K562 (cell line): ENCODE results near the gene PCED1B. TPM values are rescaled to one million over a fixed set of nuclear protein-coding genes. Genes with fewer than 3 reads are reported as not detected.

Experiments used
- ATAC-seq: fragments of 200-7000 bp; cut with Tn5 transposase; 3 replicates; pipeline ENCODE4 v1.9.1; 2020; ENCODE audit warnings: moderate library complexity
- Bru-seq: library from RNA; stranded (reverse); fragments of 400-500 nt; gene quantifications from one replicate; lab custom pipeline; 2021; lab: Mats Ljungman, UMichigan
- BruChase-seq, 2 experiments: library from RNA; stranded (reverse); fragments of 400-500 nt; gene quantifications; one replicate each; lab custom pipeline; 2021; lab: Mats Ljungman, UMichigan
- BruUV-seq: library from RNA; stranded (reverse); fragments of 400-500 nt; replicated peaks from 2 replicates; lab custom pipeline; 2021; lab: Mats Ljungman, UMichigan
- CTCF ChIA-PET: fragments of 300-600 bp; formaldehyde crosslinking; extraction: SDS; loops from one replicate; lab custom pipeline; 2021; ENCODE audit warnings: low intra/inter-chr PET ratio; lab: Yijun Ruan, JAX
- POLR2A ChIA-PET: fragments of 300-600, 350-650 bp; sonication (Branson Sonifier 250); formaldehyde crosslinking; extraction: SDS; loops from one replicate; lab custom pipeline; 2021; ENCODE audit warnings: antibody characterized with exemption, inconsistent platforms; lab: Yijun Ruan, JAX
- DNase-seq, 4 experiments: peaks; one replicate each; pipeline versions ENCODE4 v3.0.0 to v3.0.0-alpha.2; 2011 to 2018; ENCODE audit warnings: low spot score in 3 of 4, mixed read lengths in 3 of 4; ENCODE audit errors: extremely low read depth in 1 of 4
- FAIRE-seq: peaks from 2 replicates; lab custom pipeline; 2011; peaks lifted over from hg19 to GRCh38; lab: Jason Lieb, UNC
- H2AFZ ChIP-seq: 2 replicates; pipeline ENCODE4 v1.6.0; 2011; ENCODE audit warnings: low read depth, low read length, control low read depth, inconsistent platforms
- H3K27ac ChIP-seq: fragments of 200-600 bp; 3 replicates; pipeline ENCODE4 v1.8.0; 2011; ENCODE audit warnings: low read depth, mild to moderate bottlenecking, control low read depth, inconsistent platforms, low read length, moderate library complexity, mixed read lengths; ENCODE audit errors: extremely low read depth
- H3K27me3 ChIP-seq, 2 experiments: fragments of 300-600 bp in 1 of 2; 2 replicates in 1 of 2; 3 replicates in 1 of 2; pipeline versions ENCODE4 v1.6.0 to v1.8.0; 2011; ENCODE audit warnings: inconsistent platforms in 2 of 2, low read length in 2 of 2, mild to moderate bottlenecking in 1 of 2, mixed read lengths in 1 of 2, moderate library complexity in 1 of 2; ENCODE audit not compliant: control insufficient read depth in 2 of 2, insufficient read depth in 2 of 2
- H3K36me3 ChIP-seq: fragments of 300-600 bp; 3 replicates; pipeline ENCODE4 v1.8.0; 2011; ENCODE audit warnings: mild to moderate bottlenecking, low read length, inconsistent platforms; ENCODE audit not compliant: control insufficient read depth, insufficient read depth
- H3K4me1 ChIP-seq, 2 experiments: fragments of 200-600 bp in 1 of 2; replicated peaks in 1 of 2; 2 replicates in 1 of 2; 3 replicates in 1 of 2; pipeline versions ENCODE4 v1.5.1 to v1.8.0; 2011; ENCODE audit warnings: inconsistent platforms in 2 of 2, low read length in 2 of 2, mild to moderate bottlenecking in 1 of 2, mixed read lengths in 1 of 2, moderate library complexity in 1 of 2; ENCODE audit not compliant: control insufficient read depth in 2 of 2, insufficient read depth in 2 of 2
- H3K4me2 ChIP-seq: 2 replicates; pipeline ENCODE4 v1.6.1; 2011; ENCODE audit warnings: low read length, control low read depth, inconsistent platforms, mixed read lengths; ENCODE audit not compliant: insufficient read depth
- H3K4me3 ChIP-seq: fragments of 200-600 bp; sonication (generic), shearing (Covaris generic); 2 replicates; pipeline ENCODE4 v1.5.1; 2016; ENCODE audit warnings: control low read depth, inconsistent platforms
- H3K79me2 ChIP-seq: fragments of 200-600 bp; 3 replicates; pipeline ENCODE4 v1.8.0; 2011; ENCODE audit warnings: low read length, inconsistent platforms; ENCODE audit not compliant: control insufficient read depth, insufficient read depth
- H3K9ac ChIP-seq, 2 experiments: 2 replicates each; pipeline versions ENCODE4 v1.6.0 to v1.6.1; 2011; ENCODE audit warnings: low read depth in 2 of 2, low read length in 2 of 2, control low read depth in 1 of 2, inconsistent platforms in 1 of 2, mild to moderate bottlenecking in 1 of 2, mixed read lengths in 1 of 2; ENCODE audit not compliant: insufficient read depth in 1 of 2
- H3K9me1 ChIP-seq: one replicate; pipeline ENCODE4 v1.6.0; 2011; ENCODE audit warnings: inconsistent platforms, mild to moderate bottlenecking, low read length, moderate library complexity; ENCODE audit not compliant: control insufficient read depth, insufficient read depth
- H3K9me3 ChIP-seq: replicated peaks from 2 replicates; pipeline ENCODE4 v1.5.1; 2011; ENCODE audit warnings: low read depth, low read length, inconsistent platforms; ENCODE audit not compliant: control insufficient read depth, insufficient read depth
- H4K20me1 ChIP-seq: replicated peaks from 2 replicates; pipeline ENCODE4 v1.6.1; 2011; ENCODE audit warnings: low read length, inconsistent platforms, mixed read lengths; ENCODE audit not compliant: control insufficient read depth, insufficient read depth
- BRCA1 ChIP-seq, 2 experiments: fragments of 450-650 bp in 1 of 2; sonication (generic) in 1 of 2; formaldehyde crosslinking in 1 of 2; IDR thresholded peaks; 2 replicates each; pipeline versions ENCODE4 v1.5.0 to v1.6.1; 2017 to 2020; ENCODE audit warnings: mild to moderate bottlenecking in 1 of 2, missing genetic modification reagents in 1 of 2
- BRD9 ChIP-seq: fragments of 450-650 bp; IDR thresholded peaks from 2 replicates; pipeline ENCODE4 v1.6.1; 2018; ENCODE audit warnings: low read depth; ENCODE audit not compliant: partially characterized antibody
- CTBP1 ChIP-seq: fragments of 450-650 bp; IDR thresholded peaks from 2 replicates; pipeline ENCODE4 v1.6.1; 2016; ENCODE audit warnings: borderline replicate concordance
- EGR1 ChIP-seq: fragments of 450-650 bp; conservative IDR thresholded peaks from 2 replicates; pipeline ENCODE4 v1.6.1; 2017; ENCODE audit warnings: mild to moderate bottlenecking
- HDAC1 ChIP-seq, 2 experiments: fragments of 450-650 bp; IDR thresholded peaks; 2 replicates each; pipeline ENCODE4 v1.6.1; 2016 to 2017; ENCODE audit warnings: inconsistent platforms in 1 of 2, mild to moderate bottlenecking in 1 of 2, moderate library complexity in 1 of 2
- MEIS2 ChIP-seq: fragments of 450-650 bp; IDR thresholded peaks from 2 replicates; pipeline ENCODE4 v1.6.1; 2014; ENCODE audit warnings: mild to moderate bottlenecking; ENCODE audit not compliant: partially characterized antibody
- ZC3H4 ChIP-seq: sonication (generic); formaldehyde crosslinking; IDR thresholded peaks from 2 replicates; pipeline ENCODE4 v1.9.0; 2021; ENCODE audit warnings: missing genetic modification reagents, borderline replicate concordance
- WGBS: fragments of 100-300 bp; shearing (Covaris generic); methylation state at CpG from one replicate; pipeline ENCODE4 v1.1.6; 2016; ENCODE audit warnings: low coverage, mixed read lengths; ENCODE audit not compliant: insufficient coverage; ENCODE audit errors: missing lambda C conversion rate; 5-methylcytosine and 5-hydroxymethylcytosine counted together
- in situ Hi-C: fragments of 300-500 bp; cut with MboI; formaldehyde crosslinking; loops from 4 replicates; pipeline ENCODE4 v1.15.0; 2018; ENCODE audit warnings: inconsistent platforms, mixed read lengths
- intact Hi-C: fragments of 100-400 bp; cut with micrococcal nuclease; formaldehyde crosslinking; loops from 2 replicates; pipeline ENCODE4 v1.14.2; 2022
- long read RNA-seq, 3 experiments: library from polyadenylated mRNA in 2 of 3; library from RNA in 1 of 3; unstranded in 2 of 3; stranded (forward) in 1 of 3; transcript quantifications; one replicate each; pipeline ENCODE4 v2.0.0, GENCODE V29; 2019 to 2022
- polyA minus RNA-seq, 3 experiments: library from RNA; depleted of rRNA, polyadenylated mRNA; stranded (reverse); fragments of >200 nt; gene quantifications; 2 replicates each; pipeline ENCODE4 v1.2.3, GENCODE V29; 2011
- polyA plus RNA-seq, 8 experiments: library from polyadenylated mRNA; depleted of rRNA in 4 of 8; stranded (reverse) in 5 of 8; unstranded in 3 of 8; fragments of >200 nt; fragmentation: Nextera tagmentation in 2 of 8; fragmentation: Illumina TruSeq in 1 of 8; extraction: Ambion mirVana in 2 of 8; extraction: Trizol in 1 of 8; gene quantifications; 2 replicates each; pipeline versions ENCODE4 v1.2.1 to v1.2.3, GENCODE V29; 2011 to 2014; ENCODE audit warnings: inconsistent platforms in 1 of 8, missing spikeins in 1 of 8
- total RNA-seq, 7 experiments: library from RNA; depleted of rRNA in 6 of 7; stranded (reverse); fragments of >200 nt in 6 of 7; fragmentation: Illumina TruSeq in 2 of 7; extraction: Trizol in 2 of 7; gene quantifications; 2 replicates each; pipeline versions ENCODE4 v1.2.1 to v1.2.3, GENCODE V29; 2011 to 2021; ENCODE audit warnings: low replicate concordance in 1 of 7
- TF ChIP-seq, protein P1 (sequence below), 2 experiments: fragments of 450-650 bp; IDR thresholded peaks; 2 replicates each; pipeline ENCODE4 v1.6.1; 2018; ENCODE audit warnings: mild to moderate bottlenecking in 2 of 2, low read depth in 1 of 2; ENCODE audit not compliant: partially characterized antibody in 2 of 2

The PCED1B gene, protein sequence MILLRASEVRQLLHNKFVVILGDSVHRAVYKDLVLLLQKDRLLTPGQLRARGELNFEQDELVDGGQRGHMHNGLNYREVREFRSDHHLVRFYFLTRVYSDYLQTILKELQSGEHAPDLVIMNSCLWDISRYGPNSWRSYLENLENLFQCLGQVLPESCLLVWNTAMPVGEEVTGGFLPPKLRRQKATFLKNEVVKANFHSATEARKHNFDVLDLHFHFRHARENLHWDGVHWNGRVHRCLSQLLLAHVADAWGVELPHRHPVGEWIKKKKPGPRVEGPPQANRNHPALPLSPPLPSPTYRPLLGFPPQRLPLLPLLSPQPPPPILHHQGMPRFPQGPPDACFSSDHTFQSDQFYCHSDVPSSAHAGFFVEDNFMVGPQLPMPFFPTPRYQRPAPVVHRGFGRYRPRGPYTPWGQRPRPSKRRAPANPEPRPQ
- total RNA-seq (2011; cell fraction: chromatin; rRNA removed; ENCODE audit: low replicate concordance): 2.8 and 3.6 TPM in 2 replicates
- 2.3 and 3.0 TPM in 2 replicates for total RNA-seq (2011; cell fraction: nucleolus; rRNA removed)
- 2.9 and 4.0 TPM in 2 replicates for total RNA-seq (2011; cell fraction: nucleoplasm; rRNA removed)
- 1.6 and 4.4 TPM in 2 replicates for total RNA-seq (2014; rRNA removed)
- 2.5 and 2.7 TPM in 2 replicates for total RNA-seq (2014; rRNA removed; fragmentation: Illumina TruSeq; extraction: Trizol)
- total RNA-seq (2015; rRNA removed; fragmentation: Illumina TruSeq; extraction: Trizol): 4.7 and 6.1 TPM in 2 replicates
- 7.2 and 7.4 TPM in 2 replicates for total RNA-seq (2021)
- polyA plus RNA-seq (2011; rRNA removed): 0.35 and 1.2 TPM in 2 replicates
- 0.13 and 3.5 TPM in 2 replicates for polyA plus RNA-seq (2011; cell fraction: cytosol; rRNA removed)
- polyA plus RNA-seq (2011; cell fraction: nucleus; rRNA removed): 0.24 and 3.2 TPM in 2 replicates
- 21.8 and 40.0 TPM in 2 replicates for polyA plus RNA-seq (2012)
- polyA plus RNA-seq (2014; fragmentation: Illumina TruSeq; extraction: Trizol): 9.3 and 9.6 TPM in 2 replicates
- 1 to 10 TPM; 1.2 to 1.5 TPM for polyA plus RNA-seq (2014; fragmentation: Nextera tagmentation; extraction: Ambion mirVana)
- polyA plus RNA-seq (2014; rRNA removed): 6.6 and 8.6 TPM in 2 replicates
- 0.09 and 1.3 TPM in 2 replicates for polyA minus RNA-seq (2011; rRNA and poly(A)+ RNA removed)
- 1.1 TPM in 1 of 2 replicates, not detected in the other for polyA minus RNA-seq (2011; cell fraction: cytosol; rRNA and poly(A)+ RNA removed)
- polyA minus RNA-seq (2011; cell fraction: nucleus; rRNA and poly(A)+ RNA removed): 0.54 TPM in 1 of 2 replicates, not detected in the other
- percentile 49 among the genes with signal in this experiment for Bru-seq, nascent RNA
- BruChase-seq, experiment 1, labeled RNA remaining after a 2-hour chase: percentile 50 among the genes with signal in this experiment
- percentile 49 among the genes with signal in this experiment for BruChase-seq, experiment 2, labeled RNA remaining after a 6-hour chase
- long read RNA-seq, experiment 1, partial matches to known transcripts: 0 of 3 reads
- long read RNA-seq, experiment 1, other reads (novel, unspliced or antisense): 3 of 3 reads
- long read RNA-seq, experiment 2, partial matches to known transcripts: 0 of 2 reads
- long read RNA-seq, experiment 2, other reads (novel, unspliced or antisense): 1 of 2 reads
- long read RNA-seq, experiment 3, partial matches to known transcripts: 0 of 1 reads
- long read RNA-seq, experiment 3, other reads (novel, unspliced or antisense): 0 of 1 reads

DNA sequence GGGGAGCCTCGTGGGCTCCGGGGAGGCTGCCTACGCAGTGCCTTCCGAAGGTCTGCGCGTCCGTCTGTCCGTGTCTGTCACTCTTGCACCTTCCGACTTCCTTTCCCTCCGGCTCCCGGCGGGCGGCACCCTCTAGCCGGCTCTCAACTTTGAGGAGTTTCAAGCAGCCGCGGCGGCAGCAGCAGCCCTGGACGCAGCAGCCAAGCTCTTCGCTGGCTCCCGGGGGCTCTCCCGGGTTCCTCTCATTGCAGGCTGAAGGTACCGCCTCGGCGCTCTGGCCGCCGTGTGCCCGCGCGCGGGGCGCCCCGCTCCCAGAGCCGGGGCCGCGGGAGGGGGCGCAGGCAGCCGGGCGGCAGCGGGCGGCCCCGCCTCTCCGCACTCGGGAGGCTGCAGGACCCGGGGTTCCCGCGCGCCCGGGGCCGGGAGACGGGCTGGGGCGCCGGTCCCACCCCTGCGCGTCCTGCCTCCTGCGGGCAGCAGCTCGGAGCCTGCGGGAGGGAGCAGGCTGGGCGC lies at the start of gene PCED1B, which contains the start of gene AMIGO2:
Gene PCED1B (plus strand): TSS at position 154 of the 513 bp plus-strand sequence. CDS start 155,443 bp downstream, outside the sequence.
Gene AMIGO2 (minus strand): TSS at position 492 of the 513 bp plus-strand sequence. CDS start 957 bp downstream, outside the sequence.
- Histone ChIP-seq H3K4me3 (peak within 1 kb of the TSS; percentile 53), H3K4me2 (peak within 1 kb of the TSS; percentile 87), H3K9ac (peak within 1 kb of the TSS; percentile 58 to 92), H3K9me1 (no peaks in the 10 kb centered on the region), H3K27ac (peak within 1 kb of the TSS; percentile 54), H3K79me2 (no peaks in the 10 kb centered on the region; the same call in 2 of the 3 replicates), H3K36me3 (no peaks in the 10 kb centered on the region), H3K27me3 (no peaks in the 10 kb centered on the region; a peak in 1 of 5 replicates), H4K20me1 (no peaks in the 10 kb centered on the region), H2AFZ (peak within 1 kb of the TSS; percentile 93), H3K4me1 (peaks cover 13 to 19% of the 10 kb centered on the region in 2 experiments), H3K9me3 (no peaks in the 10 kb centered on the region)
- WGBS: under 1% methylated on average over 26 of the region's 58 CpGs
- peak; percentile 41 to 89 (median 63) for DNase-seq
- ChIA-PET CTCF (interaction anchor here (1.8 kb wide), 1 partner anchor 318 kb away, joined by 4 read pairs; no protein-coding TSS in a partner anchor), POLR2A (interaction anchor here (0.8 to 3.1 kb wide), 5 partner anchors 10 to 329 kb away, joined by 3 to 21 read pairs (median 4); no protein-coding TSS in a partner anchor)
- in situ Hi-C loops (no loop called here), intact Hi-C loops (loop anchor here (2.0 kb wide), 2 partner anchors 135 to 229 kb away; no protein-coding TSS in a partner anchor)
- no TSS peak for BruUV-seq
- ATAC-seq: peak; percentile 90
- FAIRE-seq: no peak
- TF ChIP-seq MEIS2 (peak; percentile 34), BRD9 (peak; percentile 73), HDAC1 (IDR thresholded peaks at IDR 0.05) (peak in 1 of 2 experiments; percentile 19; a peak in 1 of 4 replicates), EGR1 (0 out of 2 replicates have a peak, but pooled peaks have one; percentile 20), CTBP1 (peak; percentile 36), ZC3H4 (CRISPR knock-in tag) (no peak), BRCA1 (IDR thresholded peaks at IDR 0.05) (no peak), BRCA1 (CRISPR knock-in tag; IDR thresholded peaks at IDR 0.05) (no peak)
- TF ChIP-seq, protein P1, sequence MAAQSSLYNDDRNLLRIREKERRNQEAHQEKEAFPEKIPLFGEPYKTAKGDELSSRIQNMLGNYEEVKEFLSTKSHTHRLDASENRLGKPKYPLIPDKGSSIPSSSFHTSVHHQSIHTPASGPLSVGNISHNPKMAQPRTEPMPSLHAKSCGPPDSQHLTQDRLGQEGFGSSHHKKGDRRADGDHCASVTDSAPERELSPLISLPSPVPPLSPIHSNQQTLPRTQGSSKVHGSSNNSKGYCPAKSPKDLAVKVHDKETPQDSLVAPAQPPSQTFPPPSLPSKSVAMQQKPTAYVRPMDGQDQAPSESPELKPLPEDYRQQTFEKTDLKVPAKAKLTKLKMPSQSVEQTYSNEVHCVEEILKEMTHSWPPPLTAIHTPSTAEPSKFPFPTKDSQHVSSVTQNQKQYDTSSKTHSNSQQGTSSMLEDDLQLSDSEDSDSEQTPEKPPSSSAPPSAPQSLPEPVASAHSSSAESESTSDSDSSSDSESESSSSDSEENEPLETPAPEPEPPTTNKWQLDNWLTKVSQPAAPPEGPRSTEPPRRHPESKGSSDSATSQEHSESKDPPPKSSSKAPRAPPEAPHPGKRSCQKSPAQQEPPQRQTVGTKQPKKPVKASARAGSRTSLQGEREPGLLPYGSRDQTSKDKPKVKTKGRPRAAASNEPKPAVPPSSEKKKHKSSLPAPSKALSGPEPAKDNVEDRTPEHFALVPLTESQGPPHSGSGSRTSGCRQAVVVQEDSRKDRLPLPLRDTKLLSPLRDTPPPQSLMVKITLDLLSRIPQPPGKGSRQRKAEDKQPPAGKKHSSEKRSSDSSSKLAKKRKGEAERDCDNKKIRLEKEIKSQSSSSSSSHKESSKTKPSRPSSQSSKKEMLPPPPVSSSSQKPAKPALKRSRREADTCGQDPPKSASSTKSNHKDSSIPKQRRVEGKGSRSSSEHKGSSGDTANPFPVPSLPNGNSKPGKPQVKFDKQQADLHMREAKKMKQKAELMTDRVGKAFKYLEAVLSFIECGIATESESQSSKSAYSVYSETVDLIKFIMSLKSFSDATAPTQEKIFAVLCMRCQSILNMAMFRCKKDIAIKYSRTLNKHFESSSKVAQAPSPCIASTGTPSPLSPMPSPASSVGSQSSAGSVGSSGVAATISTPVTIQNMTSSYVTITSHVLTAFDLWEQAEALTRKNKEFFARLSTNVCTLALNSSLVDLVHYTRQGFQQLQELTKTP (IDR thresholded peaks at IDR 0.05; ENCODE audit: low read depth in 1 of 2, partially characterized antibody in 2 of 2): peak in 1 of 2 experiments; percentile 0
